HG03039 (cell line): Measurements from ENCODE around the gene MRFAP1.
"Not testable (repeated sequence)": the region's sequence is repeated elsewhere in the genome, so short reads cannot be mapped to it uniquely, and the experiment has no call there.

Source experiments
- ATAC-seq: cut with Tn5 transposase; IDR thresholded peaks from one replicate; pipeline ENCODE4 v1.9.1; 2021; ENCODE audit warnings: mild to moderate bottlenecking, moderate library complexity; ENCODE audit not compliant: unreplicated experiment

MRFAP1 gene

DNA sequence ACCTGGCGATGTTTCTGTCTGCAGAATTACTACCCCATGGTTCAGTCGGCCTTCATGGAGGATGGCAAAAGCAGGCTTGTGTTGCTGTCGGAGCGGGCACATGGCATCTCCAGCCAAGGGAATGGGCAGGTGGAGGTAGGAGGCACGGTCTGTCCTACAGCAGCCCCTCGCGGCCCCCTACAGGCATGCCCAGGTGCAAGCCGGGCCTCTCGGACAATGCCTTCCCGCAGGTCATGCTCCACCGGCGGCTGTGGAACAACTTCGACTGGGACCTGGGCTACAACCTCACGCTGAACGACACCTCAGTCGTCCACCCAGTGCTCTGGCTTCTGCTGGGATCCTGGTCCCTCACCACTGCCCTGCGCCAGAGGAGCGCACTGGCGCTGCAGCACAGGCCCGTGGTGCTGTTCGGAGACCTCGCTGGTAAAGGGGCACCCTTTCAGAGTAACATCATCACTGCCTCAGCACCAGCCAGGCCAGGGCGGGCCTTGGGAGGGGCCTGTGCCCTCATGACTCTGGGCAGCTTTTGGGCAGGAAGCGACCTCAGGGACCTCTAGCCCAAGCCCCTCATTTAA is 29.5 kb upstream of the MRFAP1 start:
- ATAC-seq = no peak

GRCh38 chr4:6612961-6613675 is 27.4 kb upstream of the MRFAP1 start:
- no peak for ATAC-seq

- ATAC-seq = no peak
These were observed 26.5 kb upstream of the MRFAP1 start for GRCh38 chr4:6613676-6614651.

DNA sequence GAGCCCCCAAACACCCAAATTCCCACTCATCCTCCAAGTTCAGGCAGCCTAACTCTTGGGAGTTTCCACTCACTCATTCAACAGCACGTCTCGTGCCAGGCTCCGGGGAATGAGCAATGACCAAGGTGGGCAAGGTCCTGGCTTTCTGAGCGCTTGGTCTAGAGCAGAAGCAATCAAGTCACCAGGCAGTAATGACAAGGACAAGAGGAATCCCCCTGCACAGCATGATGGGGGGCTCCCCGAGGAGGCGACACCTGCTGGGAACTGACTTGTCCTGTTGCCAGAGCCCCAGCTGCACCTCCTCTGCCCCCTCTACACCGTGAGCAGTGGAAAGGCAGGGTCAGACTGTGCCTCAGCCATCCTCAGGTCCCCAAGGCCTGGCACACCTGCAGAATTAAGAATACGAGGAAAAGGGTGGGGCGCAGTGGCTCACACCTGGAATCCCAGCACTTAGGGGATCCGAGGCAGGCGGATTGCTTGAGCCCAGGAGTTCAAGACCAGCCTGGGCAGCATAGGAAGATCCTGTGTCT is 25.7 kb upstream of the MRFAP1 start:
- no peak for ATAC-seq

DNA sequence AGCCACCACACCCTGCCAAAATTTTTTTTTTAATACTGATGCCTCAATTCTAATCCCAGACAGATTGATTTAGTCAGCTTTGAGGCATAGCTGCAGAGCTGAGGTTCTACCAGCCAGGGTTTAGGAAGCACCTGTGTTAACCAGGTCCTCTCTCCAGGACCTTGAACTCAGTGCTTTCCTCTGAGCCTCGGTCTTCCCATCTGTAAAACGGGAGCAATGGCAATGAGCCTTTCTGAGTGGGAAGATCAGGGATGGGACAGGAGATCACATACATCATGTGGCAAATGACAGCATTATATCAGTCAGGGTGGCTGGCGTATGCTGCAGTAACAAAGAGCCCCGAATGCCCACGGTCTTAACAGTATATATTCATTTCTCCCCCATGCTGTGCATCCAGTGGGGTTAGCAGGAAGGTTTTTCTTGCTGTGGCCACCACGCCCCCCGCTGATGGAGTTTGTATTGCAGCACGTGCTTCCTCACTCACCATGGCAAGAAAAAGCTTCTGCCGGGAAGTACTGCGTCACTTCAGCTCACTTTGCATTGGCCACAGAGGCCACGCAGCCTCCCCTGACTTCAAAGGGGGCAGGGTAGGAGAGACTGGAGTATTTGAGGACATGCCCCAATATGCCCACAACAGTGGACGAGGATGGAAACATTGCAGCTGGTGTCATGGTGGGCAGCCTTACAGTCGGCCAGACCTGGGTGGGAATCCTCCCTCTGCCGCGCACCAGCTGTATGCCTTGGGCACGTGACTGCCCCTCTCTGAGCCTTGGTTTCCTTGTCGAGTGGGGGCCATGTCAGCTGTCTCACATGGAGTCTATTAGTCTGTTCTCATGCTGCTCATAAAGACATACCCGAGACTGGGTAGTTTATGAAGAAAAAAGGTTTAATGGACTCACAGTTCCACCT is 24.1 kb upstream of the MRFAP1 start:
- ATAC-seq = no peak

DNA sequence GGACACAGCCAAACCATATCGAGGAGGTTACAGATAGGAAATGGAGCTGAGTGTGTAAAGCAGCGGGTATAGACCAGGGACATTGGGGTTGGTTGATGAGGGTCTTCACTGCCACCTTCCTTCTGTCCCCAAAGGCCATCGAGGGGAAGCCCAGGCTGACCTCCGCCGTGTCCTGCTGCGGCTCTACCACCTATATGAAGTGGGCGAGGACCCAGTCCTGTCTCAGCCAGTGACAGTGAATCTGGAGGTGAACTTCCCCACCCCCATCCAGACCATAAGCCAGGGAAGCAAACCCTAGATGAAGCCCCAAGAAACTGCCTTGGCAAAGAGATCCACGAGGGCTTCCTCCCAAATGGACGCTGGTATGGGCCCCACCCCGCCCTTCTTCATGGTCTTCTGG is 23.2 kb upstream of the MRFAP1 start:
- ATAC-seq = no peak

DNA sequence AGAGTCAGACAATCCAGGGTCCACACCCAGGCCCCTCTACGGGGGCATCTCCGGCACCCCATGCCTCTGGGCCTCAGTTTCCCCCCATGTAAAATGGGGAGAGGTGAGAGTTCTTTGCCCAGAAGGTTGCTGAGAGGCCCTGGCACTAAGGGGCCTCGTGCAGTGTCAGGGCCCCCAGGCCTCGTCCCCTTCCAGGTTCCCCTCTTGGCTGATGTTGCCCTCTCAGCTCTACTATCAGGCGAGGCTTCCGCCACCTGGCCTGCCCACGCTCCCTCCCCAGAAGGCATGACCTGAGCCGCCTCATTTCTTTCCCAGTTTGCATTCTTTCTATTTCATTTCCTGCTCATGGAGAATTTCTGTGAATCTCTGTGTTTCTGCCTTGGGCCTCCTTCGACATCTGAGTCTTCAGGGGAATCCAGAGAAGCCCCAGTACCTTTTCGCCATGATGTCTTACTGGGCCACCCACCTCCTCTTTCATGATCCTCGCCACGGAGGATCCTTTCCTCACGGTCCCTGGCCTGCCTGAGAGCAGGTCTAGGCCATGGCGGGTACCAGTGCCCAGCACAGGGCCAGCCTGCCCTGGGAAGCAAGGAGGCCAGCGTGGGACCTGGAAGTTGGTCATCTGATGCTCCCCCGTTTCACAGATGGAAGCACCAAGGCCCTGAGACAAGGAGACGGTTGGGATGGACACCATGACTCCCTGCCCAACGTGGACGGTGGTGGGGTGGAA is 21.9 kb upstream of the MRFAP1 start:
- ATAC-seq = no peak

DNA sequence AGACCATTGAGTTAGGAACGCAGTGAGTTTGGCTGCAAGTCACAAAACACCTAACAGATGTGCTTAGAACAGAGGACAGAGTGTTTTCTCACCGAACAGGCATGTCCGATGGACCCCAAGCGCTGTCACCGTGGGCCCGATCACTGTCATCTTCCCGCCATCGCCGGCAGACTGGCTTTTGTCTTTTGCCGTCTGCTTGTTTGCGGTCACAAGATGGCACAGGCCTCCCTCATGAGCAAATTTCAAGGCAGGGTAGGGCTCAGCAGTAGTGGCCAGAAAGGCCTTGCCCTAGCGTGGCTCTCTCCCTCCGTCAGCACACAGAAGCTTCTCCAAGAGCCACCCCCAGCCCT is 21.4 kb upstream of the MRFAP1 start:
- ATAC-seq = no peak

DNA sequence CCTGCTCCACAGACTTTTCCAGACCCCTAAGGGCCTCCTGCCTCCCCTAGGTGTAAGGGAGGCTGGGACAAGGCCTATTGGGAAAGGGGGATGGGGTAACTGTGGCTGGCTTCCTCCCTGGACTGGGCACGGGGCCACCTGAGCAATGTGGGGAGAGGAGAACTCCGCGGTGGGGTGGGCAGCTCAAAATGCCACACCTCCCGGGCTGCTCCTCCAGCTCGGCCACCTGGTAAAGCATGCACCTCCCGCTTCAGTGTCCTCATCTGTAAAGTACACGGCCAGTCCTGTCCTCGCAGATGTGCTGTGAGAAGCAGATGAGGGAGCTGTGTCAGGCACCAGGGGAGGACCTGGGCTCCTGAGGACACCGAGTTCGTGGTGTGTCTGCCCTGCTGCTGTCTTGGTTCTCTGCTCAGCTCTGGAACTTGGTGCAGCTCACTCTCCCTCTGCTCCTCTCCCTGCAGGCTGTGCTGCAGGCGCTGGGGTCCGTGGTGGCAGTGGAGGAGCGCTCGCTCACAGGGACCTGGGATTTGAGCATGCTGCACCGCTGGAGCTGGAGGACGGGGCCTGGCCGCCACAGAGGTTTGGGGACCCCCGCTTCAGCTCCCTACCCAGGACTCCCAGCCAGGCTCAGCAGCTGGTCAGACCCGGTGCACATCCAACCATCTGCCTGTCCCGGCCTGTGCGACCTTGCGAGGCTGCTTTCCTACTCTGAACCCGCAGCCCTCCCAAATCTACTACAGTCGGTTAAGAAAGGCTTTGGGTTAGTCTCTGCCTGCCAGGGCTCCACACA is 20.8 kb upstream of the MRFAP1 start:
- ATAC-seq = no peak

DNA sequence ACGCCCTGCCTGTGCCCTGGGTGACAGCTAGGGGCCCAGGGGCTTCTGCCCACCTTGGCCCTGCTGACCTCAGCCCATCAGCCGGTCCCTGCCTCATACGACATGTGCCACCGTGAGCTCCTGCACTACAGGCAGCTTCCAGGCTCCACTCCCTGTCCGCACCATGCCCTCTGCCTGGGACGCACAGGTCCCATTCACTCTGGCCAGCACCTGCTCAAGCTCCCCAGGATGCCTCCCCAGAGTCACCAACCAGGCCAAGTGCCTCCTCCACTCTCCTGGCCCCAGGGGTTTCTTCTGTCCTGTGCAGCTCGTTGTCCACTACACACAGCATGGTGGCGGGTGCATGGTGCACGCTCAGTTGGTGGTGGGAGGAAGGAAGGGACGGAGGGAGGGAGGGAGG is 20.2 kb upstream of the MRFAP1 start:
- no peak for ATAC-seq

DNA sequence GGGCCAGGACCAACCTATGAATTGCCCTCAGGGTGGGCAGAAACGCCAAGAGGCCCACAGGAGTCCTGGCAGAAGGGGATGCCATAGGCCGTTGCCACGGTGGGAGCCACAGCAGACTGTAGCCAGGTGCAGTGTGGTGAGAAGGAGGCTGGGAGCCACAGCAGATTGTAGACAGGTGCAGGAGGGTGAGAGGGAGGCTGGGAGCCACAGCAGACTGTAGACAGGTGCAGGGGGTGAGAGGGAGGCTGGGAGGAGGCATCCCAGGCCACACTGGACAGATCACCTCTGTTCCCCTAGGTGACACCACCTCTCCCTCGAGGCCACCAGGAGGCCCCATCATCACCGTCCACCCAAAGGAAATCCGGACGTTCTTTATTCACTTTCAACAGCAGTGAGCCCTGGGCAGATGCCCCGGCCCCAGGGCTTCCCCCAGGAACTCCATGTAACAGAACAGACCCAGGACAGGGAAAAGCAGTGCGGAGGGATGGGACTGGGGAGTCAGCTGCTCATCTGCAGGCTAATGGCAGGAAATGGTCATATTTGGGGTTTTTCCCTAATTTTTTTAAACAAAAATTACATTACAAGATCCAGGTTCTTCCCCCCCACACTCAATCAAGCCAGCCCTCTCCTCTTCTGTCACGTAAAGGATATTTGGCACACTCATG is 19.5 kb upstream of the MRFAP1 start:
- no peak for ATAC-seq

- ATAC-seq = no peak
These were observed 18.9 kb upstream of the MRFAP1 start for GRCh38 chr4:6621556-6621927.

- ATAC-seq = no peak
These were observed 17.7 kb upstream of the MRFAP1 start for GRCh38 chr4:6622744-6623143.

DNA sequence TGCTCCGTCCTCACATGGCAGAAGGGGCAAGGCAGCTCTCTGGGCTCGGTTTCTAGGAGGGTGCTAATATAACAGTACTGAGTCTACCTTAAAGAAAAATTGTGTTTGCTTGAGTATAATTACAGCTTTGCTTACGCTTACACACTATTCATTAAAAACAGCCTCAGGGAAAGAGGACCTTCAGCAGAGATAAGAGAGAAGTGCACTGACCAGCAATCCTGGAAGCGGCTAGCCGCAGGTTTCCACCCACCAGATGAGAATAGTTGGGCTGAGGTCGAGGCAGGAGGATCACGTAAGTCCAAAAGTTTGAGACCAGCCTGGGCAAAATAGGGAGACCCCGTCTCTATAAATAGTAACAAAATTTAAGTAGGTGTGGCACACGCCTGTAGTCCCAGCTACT is 15.2 kb upstream of the MRFAP1 start:
- no peak for ATAC-seq

DNA sequence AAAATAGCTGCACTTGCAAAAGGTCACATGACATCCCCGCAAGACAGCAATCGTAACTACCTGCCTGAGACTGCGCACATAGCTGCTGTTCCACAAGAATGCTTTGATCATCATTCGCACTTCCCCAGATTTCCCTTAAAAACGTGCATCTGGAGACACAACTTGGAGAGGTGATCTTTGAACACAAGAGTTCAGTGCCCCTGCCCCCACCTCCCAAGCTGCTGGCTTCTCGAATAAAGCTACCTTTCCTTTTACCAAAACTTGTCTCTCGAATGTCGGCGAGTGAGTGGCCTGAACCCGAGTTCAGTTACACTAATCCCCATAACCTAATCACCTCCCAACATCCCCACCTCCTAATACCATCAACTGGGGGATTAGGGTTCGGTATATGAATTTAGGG is 14.4 kb upstream of the MRFAP1 start:
- no peak for ATAC-seq

- no peak for ATAC-seq
These were observed 12.7 kb upstream of the MRFAP1 start for GRCh38 chr4:6627832-6628231.

- not testable (repeated sequence) for ATAC-seq
These were observed 12.0 kb upstream of the MRFAP1 start for GRCh38 chr4:6628484-6628883.

DNA sequence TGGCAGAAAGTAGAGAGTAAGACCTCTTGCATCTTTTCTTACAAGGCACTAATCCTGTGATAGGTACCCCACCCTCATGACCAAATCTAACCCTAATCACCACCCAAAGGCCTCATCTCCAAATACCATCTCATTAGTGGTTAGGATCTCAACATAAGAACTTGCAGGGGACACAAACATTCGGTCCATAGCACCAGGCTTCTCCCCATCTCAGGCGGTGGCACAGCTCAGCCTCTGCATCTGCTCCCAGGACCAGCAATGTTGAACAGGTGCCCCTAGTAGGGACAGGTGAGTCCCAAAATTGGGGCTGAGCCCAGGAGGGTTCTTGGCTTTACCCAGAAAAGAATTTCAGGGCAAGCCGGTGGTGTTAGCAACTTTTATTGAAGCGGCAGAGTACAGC is 8.4 kb upstream of the MRFAP1 start:
- ATAC-seq = no peak
